Nephron progenitor cell (in vitro differentiated cells): ENCODE results near the gene ERO1B.

Source experiments
- DNase-seq: peaks from one replicate; pipeline ENCODE4 v3.0.0; 2021
- H3K27ac Mint-ChIP-seq: 2 replicates; pipeline ENCODE4 v1.8.0; 2021; ENCODE audit warnings: mild to moderate bottlenecking, moderate library complexity, mixed read lengths
- H3K27me3 Mint-ChIP-seq: 2 replicates; pipeline ENCODE4 v1.8.0; 2021; ENCODE audit warnings: mild to moderate bottlenecking, low read depth, mixed read lengths; ENCODE audit not compliant: poor library complexity
- H3K36me3 Mint-ChIP-seq: 2 replicates; pipeline ENCODE4 v1.8.0; 2021; ENCODE audit warnings: low read depth, mixed read lengths
- H3K4me1 Mint-ChIP-seq: 2 replicates; pipeline ENCODE4 v1.8.0; 2021; ENCODE audit warnings: mixed read lengths
- H3K4me3 Mint-ChIP-seq: 2 replicates; pipeline ENCODE4 v1.8.0; 2021; ENCODE audit warnings: mild to moderate bottlenecking, moderate library complexity, mixed read lengths
- H3K9me3 Mint-ChIP-seq: 2 replicates; pipeline ENCODE4 v1.8.0; 2021; ENCODE audit warnings: mild to moderate bottlenecking, moderate library complexity, mixed read lengths
- TF ChIP-seq, protein P1 (sequence below): fragments of 200-600 bp; sonication (generic); IDR thresholded peaks from 2 replicates; pipeline ENCODE4 v1.5.0; 2021; ENCODE audit warnings: antibody characterized with exemption

The ERO1B gene

DNA sequence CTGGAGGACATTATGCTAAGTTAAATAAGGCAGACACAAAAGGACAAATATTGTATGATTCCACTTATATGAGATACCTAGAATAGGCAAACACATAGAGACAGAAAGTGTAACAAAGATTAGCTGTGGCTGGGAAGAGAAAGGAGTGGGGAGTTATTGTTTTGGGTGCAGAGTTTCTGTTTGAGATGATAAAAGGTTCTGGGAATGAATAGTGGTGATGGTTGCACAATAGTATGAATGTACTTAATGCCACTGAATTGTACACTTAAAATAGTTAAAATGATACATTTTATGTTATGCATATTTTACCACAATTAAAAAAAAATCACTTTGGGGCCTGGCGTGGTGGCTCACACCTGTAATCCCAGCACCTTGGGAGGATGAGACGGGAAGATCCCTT, 21.2 kb upstream of the ERO1B start:
- no peak overlapping the region for H3K4me3 Mint-ChIP-seq
- no peak overlapping the region for H3K27ac Mint-ChIP-seq
- no peaks in the 10 kb centered on the region for H3K27me3 Mint-ChIP-seq
- H3K4me1 Mint-ChIP-seq: peaks cover 21% of the 10 kb centered on the region
- H3K9me3 Mint-ChIP-seq: peaks cover 18% of the 10 kb centered on the region
- no peaks in the 10 kb centered on the region for H3K36me3 Mint-ChIP-seq
- DNase-seq: no peak
- TF ChIP-seq, protein P1, sequence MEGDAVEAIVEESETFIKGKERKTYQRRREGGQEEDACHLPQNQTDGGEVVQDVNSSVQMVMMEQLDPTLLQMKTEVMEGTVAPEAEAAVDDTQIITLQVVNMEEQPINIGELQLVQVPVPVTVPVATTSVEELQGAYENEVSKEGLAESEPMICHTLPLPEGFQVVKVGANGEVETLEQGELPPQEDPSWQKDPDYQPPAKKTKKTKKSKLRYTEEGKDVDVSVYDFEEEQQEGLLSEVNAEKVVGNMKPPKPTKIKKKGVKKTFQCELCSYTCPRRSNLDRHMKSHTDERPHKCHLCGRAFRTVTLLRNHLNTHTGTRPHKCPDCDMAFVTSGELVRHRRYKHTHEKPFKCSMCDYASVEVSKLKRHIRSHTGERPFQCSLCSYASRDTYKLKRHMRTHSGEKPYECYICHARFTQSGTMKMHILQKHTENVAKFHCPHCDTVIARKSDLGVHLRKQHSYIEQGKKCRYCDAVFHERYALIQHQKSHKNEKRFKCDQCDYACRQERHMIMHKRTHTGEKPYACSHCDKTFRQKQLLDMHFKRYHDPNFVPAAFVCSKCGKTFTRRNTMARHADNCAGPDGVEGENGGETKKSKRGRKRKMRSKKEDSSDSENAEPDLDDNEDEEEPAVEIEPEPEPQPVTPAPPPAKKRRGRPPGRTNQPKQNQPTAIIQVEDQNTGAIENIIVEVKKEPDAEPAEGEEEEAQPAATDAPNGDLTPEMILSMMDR: no peak

DNA sequence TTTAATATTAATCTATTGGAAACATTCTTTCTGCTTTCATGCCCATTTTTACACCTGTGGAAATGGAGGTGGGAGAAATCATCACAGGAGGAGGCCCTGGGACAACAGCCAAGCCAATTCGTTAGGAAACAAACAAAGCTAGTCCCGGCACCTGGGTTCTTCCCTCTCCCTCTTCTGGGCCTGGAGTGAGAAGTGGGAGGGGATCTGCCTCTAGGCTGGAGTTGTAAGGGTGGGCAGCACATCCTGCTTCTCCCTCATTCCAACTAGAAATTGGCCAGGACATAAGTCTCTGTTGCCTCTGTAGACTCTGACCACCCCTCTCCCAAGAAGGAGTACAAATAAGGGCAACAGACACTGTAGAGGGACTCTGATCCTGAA, 20.2 kb upstream of the ERO1B start:
- Mint-ChIP-seq H3K27ac (no peak overlapping the region), H3K4me1 (peaks cover 16% of the 10 kb centered on the region), H3K4me3 (no peak overlapping the region), H3K9me3 (peaks cover 18% of the 10 kb centered on the region), H3K27me3 (peaks cover 3% of the 10 kb centered on the region), H3K36me3 (no peaks in the 10 kb centered on the region)
- TF ChIP-seq, protein P1: no peak
- no peak for DNase-seq

DNA sequence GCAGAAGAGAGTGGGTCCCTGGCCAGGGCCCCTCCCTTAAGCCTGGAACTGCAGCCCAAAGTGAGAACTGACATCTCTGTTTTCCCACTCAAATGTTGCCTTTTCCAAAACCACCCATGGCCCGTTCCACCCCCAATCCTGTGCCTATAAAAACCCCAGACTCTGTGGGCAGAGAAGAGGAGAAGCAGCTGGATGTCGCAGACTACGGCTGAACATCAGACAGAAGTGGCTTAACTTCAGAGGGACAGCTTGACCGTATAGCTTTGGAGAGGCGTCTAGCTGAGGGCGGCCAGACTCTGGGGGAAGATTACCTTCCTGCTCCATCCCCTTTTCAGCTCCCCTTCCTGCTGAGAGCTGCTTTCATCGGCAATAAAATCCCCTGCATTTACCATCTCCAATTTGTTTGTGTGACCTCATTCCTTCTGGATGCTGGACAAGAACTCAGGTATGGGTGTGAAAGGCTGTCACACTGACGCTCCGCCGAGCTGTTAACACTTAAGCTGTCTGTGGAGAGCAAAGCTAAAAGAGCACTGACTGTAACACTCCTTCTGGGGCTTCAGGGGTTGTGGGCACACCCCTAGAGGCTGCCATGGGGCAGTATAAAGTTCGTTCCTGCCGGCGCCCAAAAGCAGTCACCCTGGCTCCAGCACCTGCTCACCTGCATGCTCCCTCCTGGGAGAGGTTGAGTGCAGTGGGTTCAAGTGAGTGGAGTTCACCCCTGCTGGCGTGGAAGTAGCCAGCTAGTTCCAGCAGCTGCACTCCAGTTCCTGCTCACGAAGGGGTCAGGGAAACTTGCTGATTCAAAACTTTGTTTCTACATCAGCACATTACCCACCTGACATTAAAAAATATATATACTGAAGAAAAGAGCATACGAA, 19.6 kb upstream of the ERO1B start:
- Mint-ChIP-seq H3K27me3 (peaks cover 3% of the 10 kb centered on the region), H3K4me1 (peaks cover 16% of the 10 kb centered on the region), H3K36me3 (no peaks in the 10 kb centered on the region), H3K4me3 (no peak overlapping the region), H3K27ac (no peak overlapping the region), H3K9me3 (peaks cover 18% of the 10 kb centered on the region)
- DNase-seq: no peak
- TF ChIP-seq, protein P1: no peak

DNA sequence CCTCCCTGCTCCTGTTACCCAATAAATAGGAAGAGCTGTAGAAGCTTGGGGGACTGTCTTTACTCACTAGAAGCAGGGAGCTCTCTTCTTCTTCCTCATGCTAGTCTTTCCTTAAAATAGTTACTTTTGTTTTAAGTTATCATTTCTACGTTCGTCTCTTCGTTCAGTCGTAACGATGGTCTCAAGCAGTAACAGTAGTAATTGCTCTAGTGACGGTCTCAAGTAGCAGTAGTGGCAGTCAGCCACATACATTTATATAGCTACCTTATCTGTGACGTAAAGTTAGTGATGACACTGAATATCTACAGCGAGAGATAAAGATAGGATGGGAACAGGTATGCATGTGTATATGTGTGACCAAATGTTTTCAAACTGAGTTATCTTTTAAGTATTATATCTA, 15.4 kb upstream of the ERO1B start:
- Mint-ChIP-seq H3K4me3 (no peak overlapping the region), H3K36me3 (no peaks in the 10 kb centered on the region), H3K9me3 (peaks cover 18% of the 10 kb centered on the region), H3K27me3 (peaks cover 4% of the 10 kb centered on the region), H3K27ac (no peak overlapping the region), H3K4me1 (no peaks in the 10 kb centered on the region)
- TF ChIP-seq, protein P1: no peak
- DNase-seq: no peak

DNA sequence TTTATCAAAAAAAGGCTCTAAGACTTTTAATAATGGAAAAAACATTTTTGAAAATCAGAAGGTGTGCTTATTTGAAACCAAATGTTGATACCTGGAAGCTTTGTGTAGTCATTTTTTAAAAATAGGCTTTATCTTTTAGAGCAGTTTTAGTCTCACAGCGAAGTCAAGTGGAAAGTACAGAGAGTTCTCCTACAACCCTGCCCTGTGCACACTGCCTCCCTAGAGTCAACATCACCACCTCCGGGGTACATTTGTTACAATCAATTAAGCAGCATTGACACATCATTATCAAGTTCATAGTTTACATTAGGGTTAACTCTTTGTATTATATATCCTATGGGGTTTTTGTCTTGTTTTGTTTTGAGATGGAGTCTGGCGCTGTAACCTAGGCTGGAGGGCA, 10.7 kb upstream of the ERO1B start:
- no peak for DNase-seq
- no peaks in the 10 kb centered on the region for H3K36me3 Mint-ChIP-seq
- TF ChIP-seq, protein P1: no peak
- peaks cover 20% of the 10 kb centered on the region for H3K27me3 Mint-ChIP-seq
- no peak overlapping the region for H3K27ac Mint-ChIP-seq
- H3K4me1 Mint-ChIP-seq: peaks cover 17% of the 10 kb centered on the region
- H3K9me3 Mint-ChIP-seq: no peaks in the 10 kb centered on the region
- no peak overlapping the region for H3K4me3 Mint-ChIP-seq
